ENCODE data around the gene DGKG. TPM values are rescaled to one million over a fixed set of nuclear protein-coding genes. Genes with fewer than 3 reads are reported as not detected.
A peak's percentile ranks its signal among the peaks of the same experiment; 100 is the strongest.

The DGKG gene
- total and polyA plus RNA-seq, 4 donors = 2.1 to 13.7 (median 8.0) TPM

- Histone ChIP-seq H3K9ac (ENCODE audit: insufficient read depth in 1 of 2, low read length in 2 of 2) (no peak overlapping the region), H3K27ac (ENCODE audit: low read depth in 1 of 2, low read length in 1 of 2) (no peak overlapping the region), H3K9me3 (ENCODE audit: control insufficient read depth in 4 of 4, insufficient read depth in 3 of 4, low read length in 3 of 4) (peaks cover 0 to 1% (median 0%) of the 10 kb centered on the region in 4 donors), H3K4me1 (ENCODE audit: control insufficient read depth in 5 of 5, insufficient read depth in 5 of 5, low read length in 5 of 5) (no peaks in the 10 kb centered on the region), H3K36me3 (ENCODE audit: control insufficient read depth in 4 of 4, insufficient read depth in 4 of 4, low read length in 4 of 4) (no peaks in the 10 kb centered on the region), H3K27me3 (ENCODE audit: control insufficient read depth in 3 of 3, insufficient read depth in 3 of 3, low read length in 2 of 3) (no peaks in the 10 kb centered on the region), H3K4me3 (no peak overlapping the region)
- no peak for TF ChIP-seq CTCF (IDR thresholded peaks at IDR 0.05; ENCODE audit: control extremely low read depth, extremely low read depth)
- WGBS, 2 donors = 85 to 93% methylated on average over 4 of the region's 4 CpGs
- no peak for DNase-seq
- ATAC-seq (ENCODE audit: insufficient read depth, low FRiP score) = no peak
Measured at GRCh38 chr3:186386883-186387560, 25.0 kb upstream of the DGKG start.

GRCh38 chr3:186385856-186386602, 24.0 kb upstream of the DGKG start:
- Histone ChIP-seq H3K9ac (ENCODE audit: insufficient read depth in 1 of 2, low read length in 2 of 2) (no peak overlapping the region), H3K4me1 (ENCODE audit: control insufficient read depth in 5 of 5, insufficient read depth in 5 of 5, low read length in 5 of 5) (peaks cover 0 to 4% (median 0%) of the 10 kb centered on the region in 5 donors), H3K9me3 (ENCODE audit: control insufficient read depth in 4 of 4, insufficient read depth in 3 of 4, low read length in 3 of 4) (no peaks in the 10 kb centered on the region), H3K27me3 (ENCODE audit: control insufficient read depth in 3 of 3, insufficient read depth in 3 of 3, low read length in 2 of 3) (no peaks in the 10 kb centered on the region), H3K36me3 (ENCODE audit: control insufficient read depth in 4 of 4, insufficient read depth in 4 of 4, low read length in 4 of 4) (no peaks in the 10 kb centered on the region), H3K27ac (ENCODE audit: low read depth in 1 of 2, low read length in 1 of 2) (no peak overlapping the region), H3K4me3 (no peak overlapping the region)
- WGBS, 2 donors = 94 to 96% methylated on average over 5 of the region's 5 CpGs
- ATAC-seq (ENCODE audit: insufficient read depth, low FRiP score) = no peak
- no peak for DNase-seq
- no peak for TF ChIP-seq CTCF (IDR thresholded peaks at IDR 0.05; ENCODE audit: control extremely low read depth, extremely low read depth)

GRCh38 chr3:186383026-186383993, 21.3 kb upstream of the DGKG start:
- WGBS, 2 donors = 84 to 88% methylated on average over 18 of the region's 18 CpGs
- no peak for DNase-seq
- peaks cover 0 to 4% (median 0%) of the 10 kb centered on the region in 5 donors for H3K4me1 ChIP-seq (ENCODE audit: control insufficient read depth in 5 of 5, insufficient read depth in 5 of 5, low read length in 5 of 5)
- TF ChIP-seq CTCF (IDR thresholded peaks at IDR 0.05; ENCODE audit: control extremely low read depth, extremely low read depth) = no peak
- no peak for ATAC-seq (ENCODE audit: insufficient read depth, low FRiP score)
- H3K4me3 ChIP-seq = no peak overlapping the region
- H3K9me3 ChIP-seq (ENCODE audit: control insufficient read depth in 4 of 4, insufficient read depth in 3 of 4, low read length in 3 of 4) = no peaks in the 10 kb centered on the region
- H3K36me3 ChIP-seq (ENCODE audit: control insufficient read depth in 4 of 4, insufficient read depth in 4 of 4, low read length in 4 of 4) = no peaks in the 10 kb centered on the region
- no peak overlapping the region for H3K9ac ChIP-seq (ENCODE audit: insufficient read depth in 1 of 2, low read length in 2 of 2)
- H3K27me3 ChIP-seq (ENCODE audit: control insufficient read depth in 3 of 3, insufficient read depth in 3 of 3, low read length in 2 of 3) = no peaks in the 10 kb centered on the region
- H3K27ac ChIP-seq (ENCODE audit: low read depth in 1 of 2, low read length in 1 of 2) = peak overlapping the region in 1 of 2 donors; percentile 54
